ENCODE results near the gene PGGHG. TPM values are rescaled to one million over a fixed set of nuclear protein-coding genes. Genes with fewer than 3 reads are reported as not detected.

PGGHG gene
- total and polyA plus RNA-seq, 7 donors = 2.7 to 8.6 (median 4.0) TPM

DNA sequence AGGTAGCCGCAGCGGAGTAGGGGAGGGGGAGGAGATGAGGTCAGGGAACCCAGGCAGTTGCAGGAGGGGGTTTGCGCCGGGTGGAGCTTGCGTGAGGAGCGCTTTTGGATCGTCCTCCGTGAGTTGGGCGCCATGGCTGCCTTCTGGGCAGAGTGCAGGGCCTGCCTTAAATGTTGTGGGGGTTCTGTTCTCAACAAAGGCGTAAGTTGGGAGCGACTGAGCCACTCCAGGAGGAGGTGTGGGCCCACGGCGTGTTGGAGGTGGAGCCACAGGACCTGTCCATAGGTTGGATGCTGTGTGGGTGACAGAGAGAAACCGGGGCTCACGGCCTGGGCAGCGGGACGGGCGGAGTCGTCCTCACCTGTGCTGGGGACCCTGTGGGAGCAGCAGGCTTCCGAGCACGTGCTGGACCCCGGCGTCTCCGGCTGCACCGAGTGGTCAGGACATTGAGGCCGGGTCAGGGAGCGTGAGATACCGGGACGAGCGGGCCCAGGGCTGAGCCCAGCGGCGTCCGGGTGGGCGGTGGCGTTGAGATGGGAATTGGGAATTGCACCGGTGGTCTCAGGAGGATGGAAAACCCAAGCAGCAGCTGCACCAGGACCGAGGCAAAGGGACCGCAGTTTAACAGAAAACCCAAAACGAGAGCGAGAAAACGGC is 977 bp upstream of the PGGHG start:
- intact Hi-C loops (cut with DNase I) = no loop called here
- H3K27me3 ChIP-seq (ENCODE audit: insufficient read depth in 3 of 3, low read length in 2 of 3) = peaks cover 0 to 43% (median 21%) of the 10 kb centered on the region in 3 donors
- WGBS, 3 donors = 19 to 28% (median 25%) methylated on average over 35 to 41 of the region's 41 CpGs
- no peaks in the 10 kb centered on the region for H3K4me1 ChIP-seq
- TF ChIP-seq, protein P1, sequence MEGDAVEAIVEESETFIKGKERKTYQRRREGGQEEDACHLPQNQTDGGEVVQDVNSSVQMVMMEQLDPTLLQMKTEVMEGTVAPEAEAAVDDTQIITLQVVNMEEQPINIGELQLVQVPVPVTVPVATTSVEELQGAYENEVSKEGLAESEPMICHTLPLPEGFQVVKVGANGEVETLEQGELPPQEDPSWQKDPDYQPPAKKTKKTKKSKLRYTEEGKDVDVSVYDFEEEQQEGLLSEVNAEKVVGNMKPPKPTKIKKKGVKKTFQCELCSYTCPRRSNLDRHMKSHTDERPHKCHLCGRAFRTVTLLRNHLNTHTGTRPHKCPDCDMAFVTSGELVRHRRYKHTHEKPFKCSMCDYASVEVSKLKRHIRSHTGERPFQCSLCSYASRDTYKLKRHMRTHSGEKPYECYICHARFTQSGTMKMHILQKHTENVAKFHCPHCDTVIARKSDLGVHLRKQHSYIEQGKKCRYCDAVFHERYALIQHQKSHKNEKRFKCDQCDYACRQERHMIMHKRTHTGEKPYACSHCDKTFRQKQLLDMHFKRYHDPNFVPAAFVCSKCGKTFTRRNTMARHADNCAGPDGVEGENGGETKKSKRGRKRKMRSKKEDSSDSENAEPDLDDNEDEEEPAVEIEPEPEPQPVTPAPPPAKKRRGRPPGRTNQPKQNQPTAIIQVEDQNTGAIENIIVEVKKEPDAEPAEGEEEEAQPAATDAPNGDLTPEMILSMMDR (IDR thresholded peaks at IDR 0.05) = no peak
- H3K4me3 ChIP-seq = peak overlapping the region; percentile 72
- no peaks in the 10 kb centered on the region for H3K9me3 ChIP-seq
- H3K27ac ChIP-seq = no peak overlapping the region
- DNase-seq (peak; percentile 20 to 56), ATAC-seq (no peak)
- H3K36me3 ChIP-seq (ENCODE audit: insufficient read depth in 1 of 2, low read depth in 1 of 2) = no peaks in the 10 kb centered on the region

DNA sequence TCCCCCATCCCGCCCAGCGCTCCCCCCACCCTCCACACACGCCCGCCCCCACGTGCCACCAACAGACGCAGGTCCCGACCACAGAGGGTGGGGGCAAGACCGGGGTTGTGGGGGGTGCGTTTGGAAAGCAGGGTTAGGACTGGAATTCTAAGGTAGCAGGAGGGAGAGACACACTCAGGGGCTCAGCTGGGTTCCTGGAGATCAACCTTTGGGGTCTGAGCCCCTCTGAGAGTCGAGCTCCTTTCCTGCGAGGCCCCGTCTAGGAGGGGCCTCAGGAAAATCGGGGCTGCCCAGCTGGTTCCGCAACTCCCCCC is 429 bp downstream of the PGGHG start:
- intact Hi-C loops (cut with DNase I) = no loop called here
- H3K36me3 ChIP-seq (ENCODE audit: insufficient read depth in 1 of 2, low read depth in 1 of 2) = no peaks in the 10 kb centered on the region
- TF ChIP-seq, protein P1 (IDR thresholded peaks at IDR 0.05) = no peak
- H3K27ac ChIP-seq = no peak overlapping the region
- 12 to 46% (median 18%) methylated on average over 6 to 14 of the region's 14 CpGs for WGBS, 3 donors
- DNase-seq (peak in 1 of 2 donors; percentile 52), ATAC-seq (peak in 1 of 4 donors; percentile 11)
- H3K4me3 ChIP-seq = peak overlapping the region; percentile 72
- H3K4me1 ChIP-seq = no peaks in the 10 kb centered on the region
- H3K9me3 ChIP-seq = no peaks in the 10 kb centered on the region
- H3K27me3 ChIP-seq (ENCODE audit: insufficient read depth in 3 of 3, low read length in 2 of 3) = peaks cover 0 to 37% (median 17%) of the 10 kb centered on the region in 3 donors

DNA sequence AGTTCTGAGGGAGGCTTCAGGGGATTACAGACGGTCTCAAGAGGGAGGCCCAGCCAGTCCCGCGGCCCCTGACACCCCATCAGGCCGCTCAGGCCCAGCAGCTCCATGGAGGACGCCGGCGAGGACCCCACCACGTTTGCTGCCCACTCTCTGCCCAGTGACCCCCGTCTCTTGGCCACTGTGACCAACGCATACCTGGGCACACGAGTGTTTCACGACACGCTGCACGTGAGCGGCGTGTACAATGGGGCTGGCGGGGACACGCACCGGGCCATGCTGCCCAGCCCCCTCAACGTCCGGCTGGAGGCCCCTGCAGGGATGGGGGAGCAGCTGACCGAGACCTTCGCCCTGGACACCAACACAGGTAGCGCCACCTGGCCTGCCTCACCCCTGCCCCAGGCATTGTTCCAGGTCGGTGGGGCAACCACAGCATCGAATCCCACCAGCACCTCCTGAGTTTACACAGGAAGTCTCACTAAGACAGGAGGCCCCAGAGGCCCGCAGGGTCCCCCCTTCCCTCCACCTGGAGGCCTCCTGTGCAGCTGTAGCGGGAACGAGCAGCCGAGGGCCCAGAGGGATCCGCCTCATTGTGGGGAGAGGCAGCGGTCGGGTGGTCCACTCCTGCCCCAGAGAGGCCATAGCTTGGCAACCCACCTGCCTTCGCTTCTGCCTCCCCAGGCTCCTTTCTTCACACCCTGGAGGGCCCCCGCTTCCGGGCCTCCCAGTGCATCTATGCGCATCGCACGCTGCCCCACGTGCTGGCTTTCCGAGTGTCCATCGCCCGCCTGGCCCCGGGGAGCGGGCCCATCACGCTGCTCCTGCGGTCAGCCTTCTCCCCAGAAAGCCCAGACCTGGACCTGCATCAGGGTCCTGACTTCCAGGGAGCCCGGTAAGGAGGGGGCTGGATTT is 1.0 kb downstream of the PGGHG start:
- TF ChIP-seq, protein P1 (IDR thresholded peaks at IDR 0.05) = no peak
- 84 to 89% (median 86%) methylated on average over 46 to 48 of the region's 48 CpGs for WGBS, 3 donors
- Histone ChIP-seq H3K4me1 (no peaks in the 10 kb centered on the region), H3K27ac (no peak overlapping the region), H3K36me3 (ENCODE audit: insufficient read depth in 1 of 2, low read depth in 1 of 2) (no peaks in the 10 kb centered on the region), H3K9me3 (no peaks in the 10 kb centered on the region), H3K4me3 (peak overlapping the region; percentile 72), H3K27me3 (ENCODE audit: insufficient read depth in 3 of 3, low read length in 2 of 3) (peaks cover 0 to 37% (median 17%) of the 10 kb centered on the region in 3 donors)
- DNase-seq (peak; percentile 12 to 56), ATAC-seq (no peak)
- intact Hi-C loops (cut with DNase I) = no loop called here

DNA sequence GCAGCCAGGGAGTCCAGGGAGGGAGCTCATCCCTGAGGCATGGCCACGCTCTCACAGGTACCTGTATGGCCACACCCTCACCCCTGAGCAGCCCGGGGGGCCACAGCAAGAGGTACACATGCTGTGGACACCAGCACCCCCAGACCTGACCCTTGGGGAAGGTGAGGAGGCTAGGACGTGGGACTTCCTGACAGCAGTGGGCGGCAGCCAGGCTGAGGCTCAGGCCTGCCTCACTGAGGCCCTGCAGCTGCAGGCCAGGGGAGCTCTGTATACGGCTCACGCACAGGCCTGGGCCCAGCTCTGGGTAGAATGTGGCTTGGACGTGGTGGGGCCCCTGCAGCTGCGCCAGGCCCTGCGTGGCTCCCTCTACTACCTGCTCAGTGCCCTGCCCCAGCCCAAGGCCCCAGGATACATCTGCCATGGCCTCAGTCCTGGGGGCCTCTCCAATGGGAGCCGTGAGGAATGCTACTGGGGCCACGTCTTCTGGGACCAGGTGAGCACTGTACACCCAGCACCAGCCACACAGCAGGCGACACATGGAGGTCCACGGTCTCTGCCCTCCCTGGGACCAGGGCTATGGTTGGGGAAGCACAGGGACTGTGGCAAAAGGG is 1.8 kb downstream of the PGGHG start:
- H3K27me3 ChIP-seq (ENCODE audit: insufficient read depth in 3 of 3, low read length in 2 of 3) = peaks cover 0 to 38% (median 13%) of the 10 kb centered on the region in 3 donors
- H3K4me3 ChIP-seq = no peak overlapping the region
- H3K4me1 ChIP-seq = no peaks in the 10 kb centered on the region
- WGBS, 3 donors = 90 to 94% (median 92%) methylated on average over 12 to 13 of the region's 13 CpGs
- TF ChIP-seq, protein P1 (IDR thresholded peaks at IDR 0.05) = no peak
- peak; percentile 16 to 48 for DNase-seq
- no peak overlapping the region for H3K27ac ChIP-seq
- intact Hi-C loops (cut with DNase I) = no loop called here
- no peaks in the 10 kb centered on the region for H3K36me3 ChIP-seq (ENCODE audit: insufficient read depth in 1 of 2, low read depth in 1 of 2)
- no peak for ATAC-seq
- H3K9me3 ChIP-seq = no peaks in the 10 kb centered on the region

All from psoas muscle (tissue), 8 donors.